Osteocyte (in vitro differentiated cells): ENCODE data around the gene OXSM. TPM values are rescaled to one million over a fixed set of nuclear protein-coding genes. Genes with fewer than 3 reads are reported as not detected.

Experiments
- DNase-seq: peaks from one replicate; pipeline ENCODE4 v3.0.0; 2021; ENCODE audit warnings: mixed read lengths; ENCODE audit not compliant: unreplicated experiment; ENCODE audit errors: extremely low spot score
- H3K27ac Mint-ChIP-seq: one replicate; pipeline ENCODE4 v1.8.0; 2021; ENCODE audit warnings: mild to moderate bottlenecking, mixed read lengths; ENCODE audit not compliant: unreplicated experiment
- H3K27me3 Mint-ChIP-seq: one replicate; pipeline ENCODE4 v1.8.0; 2021; ENCODE audit warnings: mixed read lengths; ENCODE audit not compliant: unreplicated experiment
- H3K36me3 Mint-ChIP-seq: one replicate; pipeline ENCODE4 v1.8.0; 2021; ENCODE audit warnings: mixed read lengths; ENCODE audit not compliant: unreplicated experiment
- H3K4me1 Mint-ChIP-seq: one replicate; pipeline ENCODE4 v1.8.0; 2021; ENCODE audit warnings: mixed read lengths; ENCODE audit not compliant: unreplicated experiment
- H3K4me3 Mint-ChIP-seq: one replicate; pipeline ENCODE4 v1.8.0; 2021; ENCODE audit warnings: mild to moderate bottlenecking, moderate library complexity, mixed read lengths; ENCODE audit not compliant: unreplicated experiment
- H3K9me3 Mint-ChIP-seq: one replicate; pipeline ENCODE4 v1.8.0; 2021; ENCODE audit warnings: mixed read lengths; ENCODE audit not compliant: unreplicated experiment
- total RNA-seq: library from RNA; stranded (reverse); gene quantifications from 2 replicates; pipeline ENCODE4 v1.2.1, GENCODE V29; 2021
- TF ChIP-seq, protein P1 (sequence below): fragments of 200-600 bp; sonication (generic); IDR thresholded peaks from 2 replicates; pipeline ENCODE4 v1.5.0; 2021; ENCODE audit warnings: antibody characterized with exemption, mild to moderate bottlenecking, moderate library complexity

OXSM gene
- total RNA-seq, 1 donor from 2014 or later = 7.7 TPM

DNA sequence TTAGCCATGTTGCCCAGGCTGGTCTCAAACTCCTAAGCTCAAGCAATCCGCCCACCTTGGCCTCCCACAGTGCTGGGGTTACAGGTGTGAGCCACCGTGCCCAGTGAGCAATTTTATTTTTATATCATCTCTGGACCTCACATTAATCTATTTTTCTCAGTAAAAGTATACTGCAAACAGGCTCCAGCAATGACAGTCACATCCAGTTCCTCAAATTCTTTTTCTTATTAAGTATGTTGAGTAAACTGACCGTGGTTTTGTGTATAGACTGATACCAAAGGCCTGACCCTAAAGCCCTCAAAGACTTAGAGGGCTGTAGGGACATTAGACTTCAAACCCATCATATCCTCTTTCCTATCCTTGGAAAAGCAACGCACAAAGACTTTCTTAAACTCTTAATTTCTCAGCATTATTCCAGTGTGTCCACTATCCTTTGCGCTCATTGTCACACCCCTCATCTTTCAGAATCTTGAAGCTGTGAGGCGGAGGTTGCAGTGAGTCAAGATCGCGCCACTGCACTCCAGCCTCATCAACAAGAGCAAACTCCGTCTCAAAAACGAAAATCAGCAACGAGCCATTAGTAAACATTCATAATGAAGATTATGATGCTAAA, 8.6 kb upstream of the OXSM start:
- TF ChIP-seq, protein P1, sequence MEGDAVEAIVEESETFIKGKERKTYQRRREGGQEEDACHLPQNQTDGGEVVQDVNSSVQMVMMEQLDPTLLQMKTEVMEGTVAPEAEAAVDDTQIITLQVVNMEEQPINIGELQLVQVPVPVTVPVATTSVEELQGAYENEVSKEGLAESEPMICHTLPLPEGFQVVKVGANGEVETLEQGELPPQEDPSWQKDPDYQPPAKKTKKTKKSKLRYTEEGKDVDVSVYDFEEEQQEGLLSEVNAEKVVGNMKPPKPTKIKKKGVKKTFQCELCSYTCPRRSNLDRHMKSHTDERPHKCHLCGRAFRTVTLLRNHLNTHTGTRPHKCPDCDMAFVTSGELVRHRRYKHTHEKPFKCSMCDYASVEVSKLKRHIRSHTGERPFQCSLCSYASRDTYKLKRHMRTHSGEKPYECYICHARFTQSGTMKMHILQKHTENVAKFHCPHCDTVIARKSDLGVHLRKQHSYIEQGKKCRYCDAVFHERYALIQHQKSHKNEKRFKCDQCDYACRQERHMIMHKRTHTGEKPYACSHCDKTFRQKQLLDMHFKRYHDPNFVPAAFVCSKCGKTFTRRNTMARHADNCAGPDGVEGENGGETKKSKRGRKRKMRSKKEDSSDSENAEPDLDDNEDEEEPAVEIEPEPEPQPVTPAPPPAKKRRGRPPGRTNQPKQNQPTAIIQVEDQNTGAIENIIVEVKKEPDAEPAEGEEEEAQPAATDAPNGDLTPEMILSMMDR = no peak
- no peak overlapping the region for H3K27ac Mint-ChIP-seq
- H3K4me3 Mint-ChIP-seq = no peak overlapping the region
- DNase-seq = no peak
- H3K36me3 Mint-ChIP-seq = peaks cover 23% of the 10 kb centered on the region
- no peaks in the 10 kb centered on the region for H3K27me3 Mint-ChIP-seq
- H3K9me3 Mint-ChIP-seq = no peaks in the 10 kb centered on the region
- H3K4me1 Mint-ChIP-seq = peaks cover 35% of the 10 kb centered on the region

DNA sequence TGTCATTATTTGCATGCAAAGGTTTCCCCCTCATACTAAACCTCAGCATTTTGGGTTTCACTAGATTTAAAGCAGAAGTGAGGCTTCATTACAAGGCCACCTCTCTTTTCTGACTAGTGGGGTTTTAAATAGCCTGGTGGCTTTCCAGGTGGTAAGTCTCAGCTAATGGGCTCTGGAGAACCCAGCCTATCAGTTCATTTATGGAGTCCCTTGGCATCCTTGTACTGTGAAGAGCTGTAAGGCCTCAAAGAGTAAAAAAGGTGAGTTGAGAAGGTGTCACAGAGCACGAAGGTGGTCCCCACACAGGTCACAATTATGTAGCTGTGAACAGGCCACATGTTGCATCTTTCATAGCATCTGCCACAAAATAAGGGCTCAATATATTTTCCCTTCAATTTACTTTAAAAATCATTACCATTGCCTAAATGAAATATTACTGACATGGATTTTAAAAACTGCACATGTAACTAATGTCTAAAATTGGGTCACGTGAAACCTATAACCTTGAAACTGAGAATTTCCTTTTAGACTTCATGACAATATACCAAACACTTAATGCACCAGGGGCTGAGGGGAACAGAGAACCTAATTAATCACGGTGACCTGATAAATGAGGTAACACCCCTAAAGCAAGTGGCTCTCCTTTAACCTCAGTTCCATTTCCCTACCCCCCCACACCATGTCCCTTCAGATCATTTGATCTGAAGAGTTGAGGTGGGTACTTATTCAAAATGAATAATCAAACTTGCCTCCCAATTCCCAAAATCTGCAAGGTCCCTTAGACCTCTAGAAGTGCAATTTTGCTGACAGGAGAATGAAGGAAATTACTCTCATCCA, 7.9 kb upstream of the OXSM start:
- H3K4me3 Mint-ChIP-seq = peak overlapping the region; percentile 84
- TF ChIP-seq, protein P1 = no peak
- no peaks in the 10 kb centered on the region for H3K9me3 Mint-ChIP-seq
- no peak overlapping the region for H3K27ac Mint-ChIP-seq
- no peak for DNase-seq
- H3K4me1 Mint-ChIP-seq = peaks cover 35% of the 10 kb centered on the region
- H3K27me3 Mint-ChIP-seq = no peaks in the 10 kb centered on the region
- peaks cover 16% of the 10 kb centered on the region for H3K36me3 Mint-ChIP-seq

DNA sequence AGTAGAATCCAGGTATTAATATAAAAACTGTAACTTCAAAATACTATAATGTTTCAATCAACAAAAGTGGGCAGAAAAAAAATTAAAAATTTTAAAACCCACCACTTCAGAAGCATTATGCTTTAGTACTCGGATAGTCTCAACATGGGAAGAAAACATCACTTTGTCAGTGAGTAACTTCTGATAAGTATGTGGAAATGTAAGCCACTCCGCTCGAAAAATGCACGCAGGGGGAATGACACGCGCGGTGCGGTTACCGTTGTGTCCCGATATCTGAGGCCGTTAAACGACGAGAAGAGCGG, 7.3 kb upstream of the OXSM start:
- DNase-seq = no peak
- TF ChIP-seq, protein P1 = no peak
- Mint-ChIP-seq H3K4me1 (peaks cover 35% of the 10 kb centered on the region), H3K4me3 (peak overlapping the region; percentile 84), H3K27ac (peak overlapping the region; percentile 52), H3K36me3 (peaks cover 12% of the 10 kb centered on the region), H3K9me3 (no peaks in the 10 kb centered on the region), H3K27me3 (no peaks in the 10 kb centered on the region)

DNA sequence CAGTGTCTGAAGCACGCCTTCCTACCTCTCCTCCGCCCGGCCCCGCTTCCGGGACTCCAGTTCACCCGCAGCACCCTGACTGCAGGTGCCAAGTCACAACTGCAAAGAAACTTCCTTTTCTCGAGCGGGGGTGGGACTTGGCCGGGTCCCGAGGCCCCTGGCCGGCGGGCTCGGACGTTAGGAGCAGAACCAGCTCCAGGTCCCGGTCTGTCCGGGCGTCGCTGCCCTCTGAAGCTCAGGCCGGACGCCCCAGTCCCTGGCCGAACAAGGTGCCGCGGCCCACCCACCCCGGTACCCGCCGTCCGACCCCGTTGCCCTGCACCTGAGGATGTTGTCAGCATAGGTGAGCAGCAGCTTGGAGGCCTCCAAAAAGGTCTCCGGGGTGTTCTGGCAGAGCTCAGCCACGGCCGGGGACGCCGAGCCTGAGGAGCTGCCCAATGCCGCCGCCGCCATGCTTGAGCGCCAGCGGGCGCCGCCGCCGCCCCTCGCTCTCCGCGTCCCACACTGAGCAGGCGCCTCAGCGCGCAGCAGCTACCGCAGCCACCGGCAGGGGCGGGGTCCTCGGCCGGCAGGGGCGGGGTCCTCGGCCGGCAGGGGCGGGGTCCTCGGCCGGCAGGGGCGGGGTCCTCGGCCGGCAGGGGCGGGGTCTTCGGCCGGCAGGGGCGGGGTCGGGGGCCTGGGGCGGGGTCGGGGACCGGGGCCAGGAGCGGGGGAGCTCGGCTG, 6.8 kb upstream of the OXSM start, which contains the start of gene NGLY1:
NGLY1 (minus strand) TSS at position 506 of the 723 bp plus-strand sequence; CDS start at position 453, 53 bp downstream.
- peak; percentile 94 for DNase-seq
- Mint-ChIP-seq H3K9me3 (no peaks in the 10 kb centered on the region), H3K27me3 (no peaks in the 10 kb centered on the region), H3K4me1 (peaks cover 37% of the 10 kb centered on the region), H3K27ac (peak within 1 kb of the TSS; percentile 63), H3K36me3 (peaks cover 8% of the 10 kb centered on the region), H3K4me3 (peak within 1 kb of the TSS; percentile 84)
- TF ChIP-seq, protein P1 = peak; percentile 28
